HepG2 (cell line): ENCODE data around the gene ACACB. TPM values are rescaled to one million over a fixed set of nuclear protein-coding genes. Genes with fewer than 3 reads are reported as not detected.

Source experiments
- ATAC-seq: fragments of 200-7000 bp; cut with Tn5 transposase; 3 replicates; pipeline ENCODE4 v1.9.1; 2020; ENCODE audit warnings: mild to moderate bottlenecking, moderate library complexity
- BruUV-seq: library from RNA; stranded (reverse); fragments of 400-500 nt; replicated peaks from 2 replicates; lab custom pipeline; 2021; lab: Mats Ljungman, UMichigan
- CTCF ChIA-PET: fragments of 300-600 bp; formaldehyde crosslinking; extraction: SDS; loops from one replicate; lab custom pipeline; 2021; ENCODE audit warnings: low total read pairs, inconsistent platforms, low intra/inter-chr PET ratio; lab: Yijun Ruan, JAX
- POLR2A ChIA-PET: fragments of 350-600 bp; sonication (Branson Sonifier 250); formaldehyde crosslinking; loops from one replicate; lab custom pipeline; 2020; ENCODE audit warnings: antibody characterized with exemption, inconsistent platforms; lab: Yijun Ruan, JAX
- DNase-seq: peaks from one replicate; pipeline ENCODE4 v3.0.0-alpha.2; 2015; ENCODE audit warnings: low spot score
- FAIRE-seq: peaks from 3 replicates; lab custom pipeline; 2011; peaks lifted over from hg19 to GRCh38; lab: Jason Lieb, UNC
- H2AFZ ChIP-seq: one replicate; pipeline ENCODE4 v1.6.1; 2011; ENCODE audit warnings: low read length, inconsistent platforms
- H3K27ac ChIP-seq: fragments of 300-600 bp; 3 replicates; pipeline ENCODE4 v1.8.0; 2011; ENCODE audit warnings: mixed run types, mild to moderate bottlenecking, mixed read lengths, low read length, inconsistent platforms; ENCODE audit not compliant: insufficient read depth; ENCODE audit errors: extremely low read length
- H3K27me3 ChIP-seq, 2 experiments: fragments of 200-600 bp in 1 of 2; 2 replicates in 1 of 2; 3 replicates in 1 of 2; pipeline versions ENCODE4 v1.6.0 to v1.8.0; 2011; ENCODE audit warnings: low read length in 2 of 2, mild to moderate bottlenecking in 2 of 2, moderate library complexity in 2 of 2, inconsistent platforms in 1 of 2; ENCODE audit not compliant: insufficient read depth in 2 of 2, control insufficient read depth in 1 of 2
- H3K36me3 ChIP-seq, 2 experiments: fragments of 200-600 bp in 1 of 2; replicated peaks in 1 of 2; 2 replicates in 1 of 2; 3 replicates in 1 of 2; pipeline versions ENCODE4 v1.5.1 to v1.8.0; 2011; ENCODE audit warnings: low read length in 2 of 2, inconsistent platforms in 1 of 2; ENCODE audit not compliant: insufficient read depth in 2 of 2, control insufficient read depth in 1 of 2
- H3K4me1 ChIP-seq: 2 replicates; pipeline ENCODE4 v1.5.1; 2012; ENCODE audit warnings: low read length, inconsistent platforms; ENCODE audit not compliant: insufficient read depth
- H3K4me2 ChIP-seq: 2 replicates; pipeline ENCODE4 v1.6.0; 2011; ENCODE audit warnings: low read depth, low read length, inconsistent platforms
- H3K4me3 ChIP-seq, 3 experiments: fragments of 200-600 bp in 1 of 3; sonication (generic), shearing (Covaris generic) in 1 of 3; replicated peaks in 1 of 3; 2 replicates each; pipeline ENCODE4 v1.5.1; 2011 to 2016; ENCODE audit warnings: low read length in 3 of 3, inconsistent platforms in 2 of 3, low read depth in 2 of 3, mild to moderate bottlenecking in 2 of 3, control low read depth in 1 of 3, mixed read lengths in 1 of 3; ENCODE audit not compliant: insufficient read depth in 1 of 3
- H3K79me2 ChIP-seq: one replicate; pipeline ENCODE4 v1.6.1; 2011; ENCODE audit warnings: low read length, inconsistent platforms; ENCODE audit not compliant: insufficient read depth
- H3K9ac ChIP-seq: 2 replicates; pipeline ENCODE4 v1.6.0; 2011; ENCODE audit warnings: mild to moderate bottlenecking, low read depth, low read length, inconsistent platforms; ENCODE audit not compliant: insufficient read depth
- H3K9me3 ChIP-seq: 2 replicates; pipeline ENCODE4 v1.5.1; 2012; ENCODE audit warnings: mild to moderate bottlenecking, low read length
- H4K20me1 ChIP-seq: 2 replicates; pipeline ENCODE4 v1.6.0; 2011; ENCODE audit warnings: inconsistent platforms, mild to moderate bottlenecking, low read length, moderate library complexity; ENCODE audit not compliant: insufficient read depth
- JUND ChIP-seq: sonication (generic); formaldehyde crosslinking; IDR thresholded peaks from 2 replicates; pipeline ENCODE4 v1.8.0; 2022; ENCODE audit warnings: mild to moderate bottlenecking, missing genetic modification reagents
- MATR3 ChIP-seq: sonication (generic); formaldehyde crosslinking; IDR thresholded peaks from 2 replicates; pipeline ENCODE4 v1.4.0; 2020; ENCODE audit warnings: missing genetic modification reagents
- MTA1 ChIP-seq: sonication (generic); formaldehyde crosslinking; IDR thresholded peaks from 2 replicates; pipeline ENCODE4 v1.4.0; 2020; ENCODE audit warnings: missing genetic modification reagents, mild to moderate bottlenecking, borderline replicate concordance
- MYNN ChIP-seq: sonication (generic); formaldehyde crosslinking; IDR thresholded peaks from 2 replicates; pipeline ENCODE4 v1.4.0; 2020; ENCODE audit warnings: mild to moderate bottlenecking, low read depth, missing genetic modification reagents
- NFRKB ChIP-seq: fragments of 450-650 bp; IDR thresholded peaks from 2 replicates; pipeline ENCODE4 v1.6.1; 2017
- RCOR2 ChIP-seq: IDR thresholded peaks from 2 replicates; pipeline ENCODE4 v1.6.1; 2016; ENCODE audit warnings: missing biosample characterization, missing genetic modification reagents
- RXRB ChIP-seq: IDR thresholded peaks from 2 replicates; pipeline ENCODE4 v1.6.1; 2016; ENCODE audit warnings: borderline replicate concordance, missing genetic modification reagents, missing compliant biosample characterization
- THAP11 ChIP-seq: IDR thresholded peaks from 2 replicates; pipeline ENCODE4 v1.6.1; 2016; ENCODE audit warnings: missing biosample characterization, missing genetic modification reagents
- THAP9 ChIP-seq: sonication (generic); formaldehyde crosslinking; IDR thresholded peaks from 2 replicates; pipeline ENCODE4; 2020; ENCODE audit warnings: missing genetic modification reagents, mild to moderate bottlenecking, borderline replicate concordance
- ZNF44 ChIP-seq: sonication (generic); formaldehyde crosslinking; IDR thresholded peaks from 2 replicates; pipeline ENCODE4 v1.5.1; 2020; ENCODE audit warnings: mild to moderate bottlenecking, missing genetic modification reagents
- ZNF501 ChIP-seq: sonication (generic); formaldehyde crosslinking; IDR thresholded peaks from 2 replicates; pipeline ENCODE4 v1.5.1; 2020; ENCODE audit warnings: mild to moderate bottlenecking, moderate library complexity, missing genetic modification reagents
- ZNF609 ChIP-seq: sonication (generic); formaldehyde crosslinking; IDR thresholded peaks from 2 replicates; pipeline ENCODE4 v1.4.0; 2020; ENCODE audit warnings: mild to moderate bottlenecking, missing genetic modification reagents, borderline replicate concordance
- WGBS: methylation state at CpG from one replicate; pipeline ENCODE4 v1.1.6; 2017; ENCODE audit warnings: low lambda C conversion rate; 5-methylcytosine and 5-hydroxymethylcytosine counted together
- in situ Hi-C: cut with HindIII; loops from 2 replicates; pipeline ENCODE4 v1.10.0; 2017; ENCODE audit warnings: low pct_unique_long_range_greater_than_20kb; ENCODE audit not compliant: extremely low pct_ligation_motif_present
- intact Hi-C: fragments of 100-400 bp; cut with micrococcal nuclease; formaldehyde crosslinking; loops from one replicate; pipeline ENCODE4 v1.10.0; 2022; ENCODE audit not compliant: unreplicated experiment
- polyA plus RNA-seq, 8 experiments: library from polyadenylated mRNA; depleted of rRNA in 3 of 8; stranded (reverse) in 7 of 8; unstranded in 1 of 8; fragments of >200 nt; fragmentation: Illumina TruSeq in 4 of 8; extraction: Trizol in 4 of 8; gene quantifications; 2 replicates each; pipeline versions ENCODE4 v1.2.1 to v1.2.3, GENCODE V29; 2011 to 2016; ENCODE audit warnings: low read depth in 4 of 8, missing spikeins in 1 of 8, mixed read lengths in 1 of 8; ENCODE audit not compliant: insufficient read depth in 1 of 8
- total RNA-seq, 5 experiments: library from RNA; depleted of rRNA; stranded (reverse); fragments of >200 nt; fragmentation: Illumina TruSeq; extraction: Trizol; gene quantifications; 2 replicates each; pipeline ENCODE4 v1.2.3, GENCODE V29; 2016; ENCODE audit warnings: low read depth in 1 of 5
- TF ChIP-seq, protein P1 (sequence below): sonication (generic); formaldehyde crosslinking; IDR thresholded peaks from 2 replicates; pipeline ENCODE4 v1.5.0; 2020; ENCODE audit warnings: mild to moderate bottlenecking, missing genetic modification reagents, borderline replicate concordance

The ACACB gene
- total and polyA plus RNA-seq, 2 of the 13 experiments (the other 11 are each of a cell fraction or from before 2014, with no cell fraction given) = 6.2 to 8.6 TPM

DNA sequence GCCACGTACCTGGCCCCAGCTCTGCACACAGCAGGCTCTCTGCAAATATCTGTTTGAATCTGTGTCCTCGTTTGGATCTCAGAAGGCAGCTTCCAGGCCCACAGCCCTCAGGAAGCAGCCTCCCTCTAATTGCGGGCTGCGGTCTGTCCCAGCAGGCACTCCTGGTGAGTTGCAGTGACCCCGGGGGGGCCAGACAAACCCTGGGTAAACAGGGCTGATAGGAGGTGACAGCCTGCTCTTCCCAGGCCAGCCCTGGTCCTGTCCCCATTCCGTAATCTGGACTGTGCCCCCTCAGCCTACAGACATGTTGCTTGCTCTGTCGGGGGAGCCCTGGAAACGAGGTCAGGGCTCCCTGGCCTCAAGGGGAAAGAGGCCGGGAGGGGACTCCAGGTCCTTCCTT is 190.7 kb downstream of the ACACB start:
- no peaks in the 10 kb centered on the region for H3K79me2 ChIP-seq
- no peaks in the 10 kb centered on the region for H4K20me1 ChIP-seq
- H3K9me3 ChIP-seq = no peaks in the 10 kb centered on the region
- no peak overlapping the region for H3K9ac ChIP-seq
- intact Hi-C loops = no loop called here
- peak overlapping the region; percentile 29 for H3K4me2 ChIP-seq
- WGBS = 0% methylated on average over 5 of the region's 9 CpGs
- no TSS peak for BruUV-seq
- no peak overlapping the region for H2AFZ ChIP-seq
- no peak overlapping the region for H3K27ac ChIP-seq
- CTCF ChIA-PET = no interaction called here
- in situ Hi-C loops = no loop called here
- no peaks in the 10 kb centered on the region for H3K36me3 ChIP-seq
- H3K4me3 ChIP-seq = no peak overlapping the region; a peak in 1 of 6 replicates
- peak; percentile 76 for DNase-seq
- peak; percentile 60 for FAIRE-seq
- POLR2A ChIA-PET = no interaction called here
- peaks cover 3 to 55% of the 10 kb centered on the region in 2 experiments for H3K27me3 ChIP-seq
- H3K4me1 ChIP-seq = peaks cover 36% of the 10 kb centered on the region
- ATAC-seq = peak; percentile 96
- TF ChIP-seq, protein P1, sequence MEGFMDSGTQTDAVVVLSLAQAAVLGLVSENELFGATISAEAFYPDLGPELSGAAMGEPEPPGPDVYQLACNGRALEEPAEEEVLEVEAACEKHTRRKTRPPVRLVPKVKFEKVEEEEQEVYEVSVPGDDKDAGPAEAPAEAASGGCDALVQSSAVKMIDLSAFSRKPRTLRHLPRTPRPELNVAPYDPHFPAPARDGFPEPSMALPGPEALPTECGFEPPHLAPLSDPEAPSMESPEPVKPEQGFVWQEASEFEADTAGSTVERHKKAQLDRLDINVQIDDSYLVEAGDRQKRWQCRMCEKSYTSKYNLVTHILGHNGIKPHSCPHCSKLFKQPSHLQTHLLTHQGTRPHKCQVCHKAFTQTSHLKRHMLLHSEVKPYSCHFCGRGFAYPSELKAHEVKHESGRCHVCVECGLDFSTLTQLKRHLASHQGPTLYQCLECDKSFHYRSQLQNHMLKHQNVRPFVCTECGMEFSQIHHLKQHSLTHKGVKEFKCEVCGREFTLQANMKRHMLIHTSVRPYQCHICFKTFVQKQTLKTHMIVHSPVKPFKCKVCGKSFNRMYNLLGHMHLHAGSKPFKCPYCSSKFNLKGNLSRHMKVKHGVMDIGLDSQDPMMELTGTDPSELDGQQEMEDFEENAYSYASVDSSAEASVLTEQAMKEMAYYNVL = 0 out of 2 replicates have a peak, but pooled peaks have one; percentile 39
- TF ChIP-seq ZNF501 (CRISPR knock-in tag) (no peak), ZNF609 (CRISPR knock-in tag) (peak; percentile 53; the same call in 1 of the 2 replicates), RXRB (CRISPR knock-in tag) (peak; percentile 66), MATR3 (CRISPR knock-in tag) (no peak), NFRKB (no peak), THAP11 (CRISPR knock-in tag) (0 out of 2 replicates have a peak, but pooled peaks have one; percentile 20), RCOR2 (CRISPR knock-in tag) (no peak), MTA1 (peak; percentile 83; the same call in 1 of the 2 replicates), JUND (CRISPR knock-in tag) (no peak), MYNN (CRISPR knock-in tag) (no peak), THAP9 (CRISPR knock-in tag) (peak; percentile 37; the same call in 1 of the 2 replicates), ZNF44 (CRISPR knock-in tag) (no peak)
